GM18868 (cell line): ENCODE measurements around the gene B3GNT5.

Experiments
- ATAC-seq: cut with Tn5 transposase; IDR thresholded peaks from one replicate; pipeline ENCODE4 v1.9.1; 2021; ENCODE audit warnings: mild to moderate bottlenecking, moderate library complexity; ENCODE audit not compliant: unreplicated experiment

Gene B3GNT5

GRCh38 chr3:183317271-183317670 is 64.2 kb downstream of the B3GNT5 start:
- no peak for ATAC-seq

GRCh38 chr3:183317886-183318865 is 65.1 kb downstream of the B3GNT5 start:
- no peak for ATAC-seq

GRCh38 chr3:183318877-183319276 is 65.8 kb downstream of the B3GNT5 start:
- no peak for ATAC-seq

GRCh38 chr3:183319371-183319770 is 66.3 kb downstream of the B3GNT5 start:
- no peak for ATAC-seq
